Fibroblast of lung (primary cell): Measurements from ENCODE around the gene PSMD1. TPM values are rescaled to one million over a fixed set of nuclear protein-coding genes. Genes with fewer than 3 reads are reported as not detected.
A peak's percentile ranks its signal among the peaks of the same experiment; 100 is the strongest.

Source experiments
- DNase-seq, 2 donors: peaks; one replicate each; pipeline versions ENCODE4 v3.0.0 to v3.0.0-alpha.2; 2010; ENCODE audit warnings: low read depth in 2 of 2
- H2AFZ ChIP-seq: 2 replicates; pipeline ENCODE4 v1.5.1; 2012; ENCODE audit warnings: low read length, control low read depth, inconsistent platforms
- H3K27ac ChIP-seq: 2 replicates; pipeline ENCODE4 v1.5.1; 2011; ENCODE audit warnings: low read length, control low read depth; ENCODE audit not compliant: insufficient read depth
- H3K27me3 ChIP-seq: 2 replicates; pipeline ENCODE4 v1.5.1; 2011; ENCODE audit warnings: mild to moderate bottlenecking, low read length; ENCODE audit not compliant: control insufficient read depth, insufficient read depth
- H3K36me3 ChIP-seq: 2 replicates; pipeline ENCODE4 v1.5.1; 2011; ENCODE audit warnings: low read length; ENCODE audit not compliant: control insufficient read depth, insufficient read depth
- H3K4me1 ChIP-seq: 2 replicates; pipeline ENCODE4 v1.5.1; 2011; ENCODE audit warnings: low read length; ENCODE audit not compliant: control insufficient read depth, insufficient read depth; ENCODE audit errors: extremely low read depth
- H3K4me2 ChIP-seq: 2 replicates; pipeline ENCODE4 v1.5.1; 2011; ENCODE audit warnings: low read length, control low read depth; ENCODE audit not compliant: insufficient read depth; ENCODE audit errors: extremely low read depth
- H3K4me3 ChIP-seq, 4 experiments: fragments of 200-600 bp in 1 of 4; sonication (generic) in 1 of 4; replicated peaks in 1 of 4; 2 replicates each; pipeline ENCODE4 v1.5.1; 2011 to 2016; ENCODE audit warnings: low read length in 4 of 4, low read depth in 3 of 4, mild to moderate bottlenecking in 3 of 4, control low read depth in 2 of 4, inconsistent platforms in 1 of 4, mixed read lengths in 1 of 4; ENCODE audit not compliant: insufficient read depth in 1 of 4; ENCODE audit errors: control extremely low read depth in 1 of 4
- H3K79me2 ChIP-seq: 2 replicates; pipeline ENCODE4 v1.5.1; 2012; ENCODE audit warnings: mild to moderate bottlenecking, low read length, inconsistent platforms; ENCODE audit not compliant: control insufficient read depth, insufficient read depth
- H3K9ac ChIP-seq: 2 replicates; pipeline ENCODE4 v1.5.1; 2011; ENCODE audit warnings: mild to moderate bottlenecking, low read length, control low read depth; ENCODE audit not compliant: insufficient read depth
- H3K9me3 ChIP-seq: 2 replicates; pipeline ENCODE4 v1.5.1; 2012; ENCODE audit warnings: low read depth, low read length; ENCODE audit not compliant: control insufficient read depth, insufficient read depth
- H4K20me1 ChIP-seq: 2 replicates; pipeline ENCODE4 v1.5.1; 2011; ENCODE audit warnings: low read length; ENCODE audit not compliant: control insufficient read depth, insufficient read depth; ENCODE audit errors: extremely low read depth
- CTCF ChIP-seq, 2 donors: IDR thresholded peaks in 1 of 2; conservative IDR thresholded peaks in 1 of 2; 1 replicate in 1 of 2; 2 replicates in 1 of 2; pipeline ENCODE4 v1.5.1; 2011 to 2012; ENCODE audit warnings: low read length in 2 of 2, control low read depth in 1 of 2, inconsistent platforms in 1 of 2, low read depth in 1 of 2, mild to moderate bottlenecking in 1 of 2
- EZH2 ChIP-seq: IDR thresholded peaks from 2 replicates; pipeline ENCODE4 v1.5.1; 2012; ENCODE audit warnings: low read length, control low read depth, mild to moderate bottlenecking; ENCODE audit errors: missing control alignments
- polyA plus RNA-seq, 2 donors: library from polyadenylated mRNA; depleted of rRNA in 1 of 2; stranded (reverse) in 1 of 2; unstranded in 1 of 2; fragments of >200 nt; gene quantifications; 2 replicates each; pipeline ENCODE4 v1.2.1, GENCODE V29; 2011 to 2012; ENCODE audit warnings: missing spikeins in 1 of 2
- total RNA-seq: library from RNA; depleted of rRNA; stranded (reverse); fragments of >200 nt; gene quantifications from 2 replicates; pipeline ENCODE4 v1.2.1, GENCODE V29; 2014

PSMD1 gene
- total and polyA plus RNA-seq, 2 donors (not counting 1 experiment from before 2014, with no cell fraction given) = 125 to 144 TPM

- Histone ChIP-seq H3K9me3 (no peaks in the 10 kb centered on the region), H3K9ac (no peak overlapping the region), H3K79me2 (no peaks in the 10 kb centered on the region), H3K27me3 (no peaks in the 10 kb centered on the region), H4K20me1 (no peaks in the 10 kb centered on the region), H3K4me3 (no peak overlapping the region), H3K36me3 (no peaks in the 10 kb centered on the region), H2AFZ (no peak overlapping the region), H3K27ac (no peak overlapping the region), H3K4me1 (peaks cover 13% of the 10 kb centered on the region), H3K4me2 (no peak overlapping the region)
- TF ChIP-seq EZH2 (no peak), CTCF (conservative IDR thresholded peaks at IDR 0.05 in 1 of 2, IDR thresholded peaks at IDR 0.05 in 1 of 2; ENCODE audit: low read depth in 1 of 2, low read length in 2 of 2) (no peak)
- no peak for DNase-seq
Observed at GRCh38 chr2:231185886-231186285, 129.2 kb downstream of the PSMD1 start.

GRCh38 chr2:231186325-231186724, 129.7 kb downstream of the PSMD1 start:
- no peaks in the 10 kb centered on the region for H3K9me3 ChIP-seq
- no peak overlapping the region for H3K4me3 ChIP-seq
- no peak for DNase-seq
- no peak overlapping the region for H3K4me2 ChIP-seq
- no peaks in the 10 kb centered on the region for H3K27me3 ChIP-seq
- H3K27ac ChIP-seq = no peak overlapping the region
- H3K79me2 ChIP-seq = no peaks in the 10 kb centered on the region
- no peaks in the 10 kb centered on the region for H4K20me1 ChIP-seq
- no peaks in the 10 kb centered on the region for H3K36me3 ChIP-seq
- no peak overlapping the region for H2AFZ ChIP-seq
- peaks cover 15% of the 10 kb centered on the region for H3K4me1 ChIP-seq
- no peak overlapping the region for H3K9ac ChIP-seq
- no peak for TF ChIP-seq EZH2
- no peak for TF ChIP-seq CTCF (conservative IDR thresholded peaks at IDR 0.05 in 1 of 2, IDR thresholded peaks at IDR 0.05 in 1 of 2; ENCODE audit: low read depth in 1 of 2, low read length in 2 of 2)

GRCh38 chr2:231187736-231188505, 131.3 kb downstream of the PSMD1 start:
- H3K4me3 ChIP-seq = no peak overlapping the region
- peak overlapping the region; percentile 32 for H3K27ac ChIP-seq
- H3K4me2 ChIP-seq = no peak overlapping the region
- H2AFZ ChIP-seq = peak overlapping the region; percentile 52
- peak; percentile 70 to 90 for DNase-seq
- no peak overlapping the region for H3K9ac ChIP-seq
- H3K4me1 ChIP-seq = peaks cover 21% of the 10 kb centered on the region
- no peaks in the 10 kb centered on the region for H4K20me1 ChIP-seq
- no peaks in the 10 kb centered on the region for H3K9me3 ChIP-seq
- H3K36me3 ChIP-seq = no peaks in the 10 kb centered on the region
- no peak for TF ChIP-seq CTCF (conservative IDR thresholded peaks at IDR 0.05 in 1 of 2, IDR thresholded peaks at IDR 0.05 in 1 of 2; ENCODE audit: low read depth in 1 of 2, low read length in 2 of 2)
- no peak for TF ChIP-seq EZH2
- no peaks in the 10 kb centered on the region for H3K79me2 ChIP-seq
- no peaks in the 10 kb centered on the region for H3K27me3 ChIP-seq
